ENCODE results near the gene CFAP46. TPM values are rescaled to one million over a fixed set of nuclear protein-coding genes. Genes with fewer than 3 reads are reported as not detected.

Gene CFAP46
- total RNA-seq, 2 experiments from 2014 or later, result not detected

GRCh38 chr10:132836832-132837540, 105.4 kb downstream of the CFAP46 start:
- POLR2A ChIA-PET, result no interaction called here
- Mint-ChIP-seq H3K4me3 (no peak overlapping the region), H3K9me3 (peaks cover under 1% of the 10 kb centered on the region), H3K27me3 (peaks cover 5% of the 10 kb centered on the region), H3K4me1 (ENCODE audit: low read depth) (no peaks in the 10 kb centered on the region), H3K27ac (no peak overlapping the region), H3K36me3 (ENCODE audit: low read depth) (no peaks in the 10 kb centered on the region)
- CTCF ChIA-PET, result no interaction called here
- ATAC-seq (ENCODE audit: poor library complexity) (no peak), DNase-seq (peak in 13 of 14 experiments; percentile 18 to 74 (median 35))
- intact Hi-C loops (cut with DNase I, micrococcal nuclease), result loop anchor here in 1 of 2 experiments (5.0 kb wide), 1 partner anchor 480 kb away; no protein-coding TSS in a partner anchor
- Histone ChIP-seq H3K27ac (ENCODE audit: low read depth in 1 of 2, low read length in 2 of 2) (no peak overlapping the region), H3K36me3 (ENCODE audit: insufficient read depth, low read length) (no peaks in the 10 kb centered on the region), H3K4me3 (ENCODE audit: low read length) (no peak overlapping the region), H3K9me3 (ENCODE audit: control insufficient read depth in 1 of 2, insufficient read depth in 1 of 2, low read length in 2 of 2) (peaks cover 3 to 41% of the 10 kb centered on the region in 2 experiments), H3K27me3 (ENCODE audit: control insufficient read depth in 1 of 2, insufficient read depth in 2 of 2, low read length in 2 of 2) (peaks cover 4 to 14% of the 10 kb centered on the region in 2 experiments), H3K4me1 (ENCODE audit: insufficient read depth, low read length) (peaks cover 7% of the 10 kb centered on the region)
- peak; percentile 92 for TF ChIP-seq CTCF (IDR thresholded peaks at IDR 0.05)

GRCh38 chr10:132836248-132836831, 106.0 kb downstream of the CFAP46 start:
- H3K4me1 Mint-ChIP-seq (ENCODE audit: low read depth), result no peaks in the 10 kb centered on the region
- peaks cover 7% of the 10 kb centered on the region for H3K4me1 ChIP-seq (ENCODE audit: insufficient read depth, low read length)
- peaks cover 0 to 34% of the 10 kb centered on the region in 2 experiments for H3K9me3 ChIP-seq (ENCODE audit: control insufficient read depth in 1 of 2, insufficient read depth in 1 of 2, low read length in 2 of 2)
- POLR2A ChIA-PET, result no interaction called here
- no peak overlapping the region for H3K27ac ChIP-seq (ENCODE audit: low read depth in 1 of 2, low read length in 2 of 2)
- H3K27me3 ChIP-seq (ENCODE audit: control insufficient read depth in 1 of 2, insufficient read depth in 2 of 2, low read length in 2 of 2), result peaks cover 4 to 14% of the 10 kb centered on the region in 2 experiments
- no peaks in the 10 kb centered on the region for H3K36me3 Mint-ChIP-seq (ENCODE audit: low read depth)
- CTCF ChIA-PET, result no interaction called here
- H3K9me3 Mint-ChIP-seq, result no peaks in the 10 kb centered on the region
- TF ChIP-seq CTCF (IDR thresholded peaks at IDR 0.05), result no peak
- DNase-seq, result peak in 1 of 14 experiments; percentile 26
- H3K27ac Mint-ChIP-seq, result no peak overlapping the region
- no peak for ATAC-seq (ENCODE audit: poor library complexity)
- no peaks in the 10 kb centered on the region for H3K36me3 ChIP-seq (ENCODE audit: insufficient read depth, low read length)
- H3K4me3 Mint-ChIP-seq, result no peak overlapping the region
- H3K27me3 Mint-ChIP-seq, result peaks cover 5% of the 10 kb centered on the region
- H3K4me3 ChIP-seq (ENCODE audit: low read length), result no peak overlapping the region
- intact Hi-C loops (cut with DNase I, micrococcal nuclease), result loop anchor here in 1 of 2 experiments (5.0 kb wide), 1 partner anchor 481 kb away; no protein-coding TSS in a partner anchor

- DNase-seq, result no peak
- no peaks in the 10 kb centered on the region for H3K9me3 Mint-ChIP-seq
- H3K27me3 Mint-ChIP-seq, result peaks cover 5% of the 10 kb centered on the region
- H3K27ac Mint-ChIP-seq, result no peak overlapping the region
- peaks cover 0 to 31% of the 10 kb centered on the region in 2 experiments for H3K9me3 ChIP-seq (ENCODE audit: control insufficient read depth in 1 of 2, insufficient read depth in 1 of 2, low read length in 2 of 2)
- intact Hi-C loops (cut with DNase I, micrococcal nuclease), result loop anchor here in 1 of 2 experiments (5.0 kb wide), 1 partner anchor 481 kb away; no protein-coding TSS in a partner anchor
- no peak overlapping the region for H3K27ac ChIP-seq (ENCODE audit: low read depth in 1 of 2, low read length in 2 of 2)
- no peaks in the 10 kb centered on the region for H3K36me3 ChIP-seq (ENCODE audit: insufficient read depth, low read length)
- H3K4me3 ChIP-seq (ENCODE audit: low read length), result no peak overlapping the region
- CTCF ChIA-PET, result no interaction called here
- H3K27me3 ChIP-seq (ENCODE audit: control insufficient read depth in 1 of 2, insufficient read depth in 2 of 2, low read length in 2 of 2), result peaks cover 4 to 14% of the 10 kb centered on the region in 2 experiments
- TF ChIP-seq CTCF (IDR thresholded peaks at IDR 0.05), result no peak
- no peaks in the 10 kb centered on the region for H3K4me1 Mint-ChIP-seq (ENCODE audit: low read depth)
- POLR2A ChIA-PET, result no interaction called here
- peaks cover 7% of the 10 kb centered on the region for H3K4me1 ChIP-seq (ENCODE audit: insufficient read depth, low read length)
- ATAC-seq (ENCODE audit: poor library complexity), result no peak
- no peak overlapping the region for H3K4me3 Mint-ChIP-seq
- H3K36me3 Mint-ChIP-seq (ENCODE audit: low read depth), result no peaks in the 10 kb centered on the region
Measured at GRCh38 chr10:132835848-132836233, 106.5 kb downstream of the CFAP46 start.
